Neural cell (in vitro differentiated cells): ENCODE data around the gene TMEM183A. TPM values are rescaled to one million over a fixed set of nuclear protein-coding genes. Genes with fewer than 3 reads are reported as not detected.

Experiments used
- H2AFZ ChIP-seq: fragments of 200-600, 300-800 bp; sonication (generic), shearing (Covaris generic); 2 replicates; pipeline ENCODE4 v1.6.0; 2014; ENCODE audit warnings: low read depth, mild to moderate bottlenecking, antibody characterized with exemption, low read length, moderate library complexity
- H3F3A ChIP-seq: fragments of 200-600 bp; shearing (Covaris generic); 2 replicates; pipeline ENCODE4 v1.6.1; 2016; ENCODE audit warnings: mild to moderate bottlenecking, moderate library complexity, mixed read lengths, antibody characterized with exemption, low read length; ENCODE audit not compliant: insufficient read depth, poor library complexity, severe bottlenecking
- H3K27ac ChIP-seq: fragments of 200-600, 300-800 bp; sonication (generic), shearing (Covaris generic); 2 replicates; pipeline ENCODE4 v1.5.1; 2014; ENCODE audit warnings: mild to moderate bottlenecking, low read length, moderate library complexity
- H3K27me3 ChIP-seq: fragments of 300-800, 200-600 bp; sonication (generic), shearing (Covaris generic); 2 replicates; pipeline ENCODE4 v1.6.0; 2014; ENCODE audit warnings: mild to moderate bottlenecking, low read depth, low read length, moderate library complexity; ENCODE audit not compliant: insufficient read depth
- H3K36me3 ChIP-seq: fragments of 300-800, 200-600 bp; sonication (generic), shearing (Covaris generic); 2 replicates; pipeline ENCODE4 v1.5.1; 2014; ENCODE audit warnings: mild to moderate bottlenecking, antibody characterized with exemption, low read length, moderate library complexity; ENCODE audit not compliant: insufficient read depth
- H3K4me2 ChIP-seq: fragments of 300-800, 200-600 bp; sonication (generic), shearing (Covaris generic); 2 replicates; pipeline ENCODE4 v1.6.0; 2014; ENCODE audit warnings: mild to moderate bottlenecking, low read length
- H3K4me3 ChIP-seq: fragments of 300-800, 200-600 bp; sonication (generic), shearing (Covaris generic); 2 replicates; pipeline ENCODE4 v1.5.1; 2014; ENCODE audit warnings: mild to moderate bottlenecking, low read length, moderate library complexity
- H3K79me2 ChIP-seq: fragments of 200-600 bp; shearing (Covaris generic); replicated peaks from 2 replicates; pipeline ENCODE4 v1.6.0; 2014; ENCODE audit warnings: mild to moderate bottlenecking, low read length, moderate library complexity; ENCODE audit not compliant: insufficient read depth
- H3K9ac ChIP-seq: fragments of 300-800, 200-600 bp; sonication (generic), shearing (Covaris generic); 2 replicates; pipeline ENCODE4 v1.6.1; 2016; ENCODE audit warnings: mild to moderate bottlenecking, low read length, mixed read lengths
- H3K9me2 ChIP-seq: fragments of 200-600 bp; shearing (Covaris generic); 2 replicates; pipeline ENCODE4 v1.6.1; 2016; ENCODE audit warnings: mild to moderate bottlenecking, low read length, mixed read lengths; ENCODE audit not compliant: insufficient read depth
- H3K9me3 ChIP-seq: fragments of 200-600, 300-800 bp; sonication (generic), shearing (Covaris generic); 2 replicates; pipeline ENCODE4 v1.6.1; 2016; ENCODE audit warnings: mild to moderate bottlenecking, mixed run types, low read length, moderate library complexity, mixed read lengths
- H4K20me1 ChIP-seq: fragments of 200-600 bp; shearing (Covaris generic); 2 replicates; pipeline ENCODE4 v1.6.1; 2016; ENCODE audit warnings: mild to moderate bottlenecking, mixed run types; ENCODE audit not compliant: insufficient read depth
- EP300 ChIP-seq: fragments of 450-650 bp; conservative IDR thresholded peaks from 2 replicates; pipeline ENCODE4 v1.6.1; 2014; ENCODE audit warnings: antibody characterized with exemption, mild to moderate bottlenecking, moderate library complexity; ENCODE audit not compliant: poor library complexity, severe bottlenecking
- EZH2 ChIP-seq: fragments of 200-600, 300-800 bp; shearing (Covaris generic), sonication (generic); IDR thresholded peaks from 2 replicates; pipeline ENCODE4 v1.6.1; 2014; ENCODE audit warnings: antibody characterized with exemption, low read length, borderline replicate concordance, mild to moderate bottlenecking; ENCODE audit not compliant: insufficient read depth, poor library complexity, severe bottlenecking
- MXI1 ChIP-seq: fragments of 450-650 bp; conservative IDR thresholded peaks from 2 replicates; pipeline ENCODE4 v1.6.1; 2014; ENCODE audit warnings: antibody characterized with exemption, mild to moderate bottlenecking; ENCODE audit not compliant: poor library complexity, severe bottlenecking
- POLR2AphosphoS5 ChIP-seq: IDR thresholded peaks from 2 replicates; pipeline ENCODE4 v1.6.1; 2012
- RAD21 ChIP-seq: fragments of 450-650 bp; conservative IDR thresholded peaks from 2 replicates; pipeline ENCODE4 v1.6.1; 2014; ENCODE audit warnings: antibody characterized with exemption, mild to moderate bottlenecking, moderate library complexity
- SMC3 ChIP-seq: fragments of 450-650 bp; conservative IDR thresholded peaks from 2 replicates; pipeline ENCODE4 v1.6.1; 2014; ENCODE audit warnings: antibody characterized with exemption, mild to moderate bottlenecking, moderate library complexity; ENCODE audit not compliant: poor library complexity
- TAF1 ChIP-seq: IDR thresholded peaks from 2 replicates; pipeline ENCODE4 v1.6.1; 2012; ENCODE audit warnings: low read depth
- polyA plus RNA-seq: library from polyadenylated mRNA; depleted of rRNA; stranded (reverse); fragments of >200 nt; gene quantifications from 2 replicates; pipeline ENCODE4 v1.2.3, GENCODE V29; 2014
- TF ChIP-seq, protein P1 (sequence below): IDR thresholded peaks from 2 replicates; pipeline ENCODE4 v1.6.1; 2012; ENCODE audit warnings: borderline replicate concordance
- TF ChIP-seq, protein P2 (sequence below): fragments of 450-650 bp; IDR thresholded peaks from 2 replicates; pipeline ENCODE4 v1.5.1; 2014; ENCODE audit warnings: antibody characterized with exemption, mild to moderate bottlenecking, moderate library complexity; ENCODE audit not compliant: poor library complexity, severe bottlenecking

TMEM183A gene
- polyA plus RNA-seq, 1 donor from 2014 or later = 237 TPM

DNA sequence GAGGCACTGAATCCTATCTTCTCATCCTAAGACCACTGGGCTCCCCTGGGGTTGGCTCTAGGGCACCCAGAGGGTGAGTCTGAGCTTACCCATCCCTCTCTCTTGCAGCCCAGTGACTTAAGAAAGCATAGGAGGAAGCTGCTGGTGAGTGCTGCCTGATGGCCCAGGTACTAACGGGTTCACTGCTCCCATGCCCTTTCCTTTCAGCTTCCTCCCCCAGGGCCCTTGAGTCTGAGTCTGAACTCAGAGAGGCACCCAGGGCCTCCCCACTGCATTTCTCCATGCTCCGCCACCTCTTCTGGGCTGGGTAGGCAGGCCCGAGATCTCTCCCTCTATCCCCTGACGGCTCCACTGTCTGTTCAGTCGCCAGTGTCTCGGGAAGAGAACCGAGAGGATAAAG, 48.8 kb downstream of the TMEM183A start:
- no peak overlapping the region for H2AFZ ChIP-seq
- no peaks in the 10 kb centered on the region for H3K27me3 ChIP-seq
- H3K27ac ChIP-seq = no peak overlapping the region
- H3K4me2 ChIP-seq = no peak overlapping the region
- H3K9me3 ChIP-seq = no peaks in the 10 kb centered on the region
- H4K20me1 ChIP-seq = no peaks in the 10 kb centered on the region
- H3K36me3 ChIP-seq = no peaks in the 10 kb centered on the region
- no peaks in the 10 kb centered on the region for H3K79me2 ChIP-seq
- no peak overlapping the region for H3K4me3 ChIP-seq
- H3K9me2 ChIP-seq = no peaks in the 10 kb centered on the region
- TF ChIP-seq POLR2AphosphoS5 = no peak
- TF ChIP-seq EP300 = no peak
- no peak for TF ChIP-seq SMC3
- H3K9ac ChIP-seq = no peak overlapping the region
- H3F3A ChIP-seq = no peaks in the 10 kb centered on the region

DNA sequence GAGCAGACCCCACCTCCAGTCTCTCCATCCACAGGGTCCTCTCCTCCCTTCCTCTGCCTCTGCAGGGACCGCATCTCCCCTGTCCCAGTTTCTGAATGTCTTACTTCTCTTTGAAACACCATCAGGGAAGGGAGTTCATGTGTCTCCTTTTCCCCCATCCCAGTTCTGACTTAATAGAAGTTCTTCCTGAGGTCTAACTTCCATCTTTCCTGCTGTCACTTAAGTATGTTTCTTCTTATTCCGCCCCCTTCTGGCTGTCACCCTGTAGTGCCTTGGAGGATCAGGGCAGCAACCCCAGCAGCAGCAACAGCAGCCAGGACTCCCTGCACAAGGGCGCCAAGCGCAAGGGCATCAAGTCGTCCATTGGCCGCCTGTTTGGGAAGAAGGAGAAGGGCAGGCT, 49.3 kb downstream of the TMEM183A start:
- H3K79me2 ChIP-seq = no peaks in the 10 kb centered on the region
- H3K9ac ChIP-seq = no peak overlapping the region
- no peak for TF ChIP-seq SMC3
- TF ChIP-seq TAF1 = no peak
- no peak for TF ChIP-seq EZH2
- TF ChIP-seq, protein P1, sequence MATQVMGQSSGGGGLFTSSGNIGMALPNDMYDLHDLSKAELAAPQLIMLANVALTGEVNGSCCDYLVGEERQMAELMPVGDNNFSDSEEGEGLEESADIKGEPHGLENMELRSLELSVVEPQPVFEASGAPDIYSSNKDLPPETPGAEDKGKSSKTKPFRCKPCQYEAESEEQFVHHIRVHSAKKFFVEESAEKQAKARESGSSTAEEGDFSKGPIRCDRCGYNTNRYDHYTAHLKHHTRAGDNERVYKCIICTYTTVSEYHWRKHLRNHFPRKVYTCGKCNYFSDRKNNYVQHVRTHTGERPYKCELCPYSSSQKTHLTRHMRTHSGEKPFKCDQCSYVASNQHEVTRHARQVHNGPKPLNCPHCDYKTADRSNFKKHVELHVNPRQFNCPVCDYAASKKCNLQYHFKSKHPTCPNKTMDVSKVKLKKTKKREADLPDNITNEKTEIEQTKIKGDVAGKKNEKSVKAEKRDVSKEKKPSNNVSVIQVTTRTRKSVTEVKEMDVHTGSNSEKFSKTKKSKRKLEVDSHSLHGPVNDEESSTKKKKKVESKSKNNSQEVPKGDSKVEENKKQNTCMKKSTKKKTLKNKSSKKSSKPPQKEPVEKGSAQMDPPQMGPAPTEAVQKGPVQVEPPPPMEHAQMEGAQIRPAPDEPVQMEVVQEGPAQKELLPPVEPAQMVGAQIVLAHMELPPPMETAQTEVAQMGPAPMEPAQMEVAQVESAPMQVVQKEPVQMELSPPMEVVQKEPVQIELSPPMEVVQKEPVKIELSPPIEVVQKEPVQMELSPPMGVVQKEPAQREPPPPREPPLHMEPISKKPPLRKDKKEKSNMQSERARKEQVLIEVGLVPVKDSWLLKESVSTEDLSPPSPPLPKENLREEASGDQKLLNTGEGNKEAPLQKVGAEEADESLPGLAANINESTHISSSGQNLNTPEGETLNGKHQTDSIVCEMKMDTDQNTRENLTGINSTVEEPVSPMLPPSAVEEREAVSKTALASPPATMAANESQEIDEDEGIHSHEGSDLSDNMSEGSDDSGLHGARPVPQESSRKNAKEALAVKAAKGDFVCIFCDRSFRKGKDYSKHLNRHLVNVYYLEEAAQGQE = no peak
- TF ChIP-seq, protein P2, sequence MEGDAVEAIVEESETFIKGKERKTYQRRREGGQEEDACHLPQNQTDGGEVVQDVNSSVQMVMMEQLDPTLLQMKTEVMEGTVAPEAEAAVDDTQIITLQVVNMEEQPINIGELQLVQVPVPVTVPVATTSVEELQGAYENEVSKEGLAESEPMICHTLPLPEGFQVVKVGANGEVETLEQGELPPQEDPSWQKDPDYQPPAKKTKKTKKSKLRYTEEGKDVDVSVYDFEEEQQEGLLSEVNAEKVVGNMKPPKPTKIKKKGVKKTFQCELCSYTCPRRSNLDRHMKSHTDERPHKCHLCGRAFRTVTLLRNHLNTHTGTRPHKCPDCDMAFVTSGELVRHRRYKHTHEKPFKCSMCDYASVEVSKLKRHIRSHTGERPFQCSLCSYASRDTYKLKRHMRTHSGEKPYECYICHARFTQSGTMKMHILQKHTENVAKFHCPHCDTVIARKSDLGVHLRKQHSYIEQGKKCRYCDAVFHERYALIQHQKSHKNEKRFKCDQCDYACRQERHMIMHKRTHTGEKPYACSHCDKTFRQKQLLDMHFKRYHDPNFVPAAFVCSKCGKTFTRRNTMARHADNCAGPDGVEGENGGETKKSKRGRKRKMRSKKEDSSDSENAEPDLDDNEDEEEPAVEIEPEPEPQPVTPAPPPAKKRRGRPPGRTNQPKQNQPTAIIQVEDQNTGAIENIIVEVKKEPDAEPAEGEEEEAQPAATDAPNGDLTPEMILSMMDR = no peak
- TF ChIP-seq POLR2AphosphoS5 = no peak
- TF ChIP-seq MXI1 = no peak
- no peak for TF ChIP-seq RAD21
- no peak for TF ChIP-seq EP300
- H3K9me3 ChIP-seq = no peaks in the 10 kb centered on the region
- no peak overlapping the region for H3K4me2 ChIP-seq
- no peaks in the 10 kb centered on the region for H3K36me3 ChIP-seq
- no peaks in the 10 kb centered on the region for H3K27me3 ChIP-seq
- H3K9me2 ChIP-seq = no peaks in the 10 kb centered on the region
- no peak overlapping the region for H2AFZ ChIP-seq
- no peak overlapping the region for H3K4me3 ChIP-seq
- no peak overlapping the region for H3K27ac ChIP-seq
- H3F3A ChIP-seq = no peaks in the 10 kb centered on the region
- H4K20me1 ChIP-seq = no peaks in the 10 kb centered on the region
